ENCODE data around the gene RASSF1. TPM values are rescaled to one million over a fixed set of nuclear protein-coding genes. Genes with fewer than 3 reads are reported as not detected.

The RASSF1 gene
- total RNA-seq, 2 experiments from 2014 or later = 33.0 to 36.0 TPM

GRCh38 chr3:50299929-50300680, 40.5 kb downstream of the RASSF1 start:
- no peak for TF ChIP-seq CTCF (conservative IDR thresholded peaks at IDR 0.05; ENCODE audit: low read length)
- TF ChIP-seq EZH2phosphoT487 (IDR thresholded peaks at IDR 0.05; ENCODE audit: borderline replicate concordance, low read depth, low read length) = no peak
- no peaks in the 10 kb centered on the region for H3K36me3 ChIP-seq (ENCODE audit: insufficient read depth, low read length)
- CTCF ChIA-PET (ENCODE audit: unreplicated experiment) = interaction anchor here (0.6 to 1.4 kb wide), 2 partner anchors 28 to 66 kb away, joined by 3 read pairs; partner anchors contain the start of gene TUSC2
- peak overlapping the region; percentile 29 for H3K27ac ChIP-seq (ENCODE audit: low read depth, low read length, poor library complexity, severe bottlenecking)
- peak overlapping the region; percentile 78 for H3K4me3 ChIP-seq (ENCODE audit: low read depth, low read length, poor library complexity, severe bottlenecking)
- no peaks in the 10 kb centered on the region for H4K20me1 ChIP-seq (ENCODE audit: insufficient read depth, low read length)
- no peaks in the 10 kb centered on the region for H3K79me2 ChIP-seq (ENCODE audit: insufficient read depth, low read depth, low read length)
- H3K4me2 ChIP-seq (ENCODE audit: low read length) = peak overlapping the region; percentile 73
- H3K9me3 ChIP-seq (ENCODE audit: low read length) = no peaks in the 10 kb centered on the region
- BruUV-seq (replicated peaks) = TSS peak; percentile 92
- no peaks in the 10 kb centered on the region for H3K9me2 ChIP-seq (ENCODE audit: insufficient read depth, low read length)
- POLR2A ChIA-PET = interaction anchor here (0.7 to 2.4 kb wide), 7 partner anchors 14 to 1085 kb away, joined by 3 to 13 read pairs (median 4); partner anchors contain the start of genes MANF and TUSC2
- intact Hi-C loops (cut with micrococcal nuclease; ENCODE audit: unreplicated experiment) = loop anchor here (1.0 to 5.0 kb wide), 3 partner anchors 24 to 53 kb away; no protein-coding TSS in a partner anchor
- peak overlapping the region; percentile 64; the same call in 1 of the 2 replicates for H2AFZ ChIP-seq (ENCODE audit: low read length)
- peaks cover 19% of the 10 kb centered on the region for H3K4me1 ChIP-seq (ENCODE audit: insufficient read depth, low read length, poor library complexity, severe bottlenecking)
- DNase-seq (ENCODE audit: low spot score) = peak; percentile 26

- Histone ChIP-seq H3K4me1 (ENCODE audit: insufficient read depth, low read length, poor library complexity, severe bottlenecking) (peaks cover 19% of the 10 kb centered on the region), H3K9me3 (ENCODE audit: low read length) (no peaks in the 10 kb centered on the region), H4K20me1 (ENCODE audit: insufficient read depth, low read length) (no peaks in the 10 kb centered on the region), H2AFZ (ENCODE audit: low read length) (peak overlapping the region; percentile 64; the same call in 1 of the 2 replicates), H3K36me3 (ENCODE audit: insufficient read depth, low read length) (no peaks in the 10 kb centered on the region), H3K4me2 (ENCODE audit: low read length) (peak overlapping the region; percentile 73), H3K4me3 (ENCODE audit: low read depth, low read length, poor library complexity, severe bottlenecking) (peak overlapping the region; percentile 78), H3K9me2 (ENCODE audit: insufficient read depth, low read length) (no peaks in the 10 kb centered on the region), H3K27ac (ENCODE audit: low read depth, low read length, poor library complexity, severe bottlenecking) (peak overlapping the region; percentile 29), H3K79me2 (ENCODE audit: insufficient read depth, low read depth, low read length) (no peaks in the 10 kb centered on the region)
- no TSS peak for BruUV-seq (replicated peaks)
- intact Hi-C loops (cut with micrococcal nuclease; ENCODE audit: unreplicated experiment) = loop anchor here (1.0 to 5.0 kb wide), 3 partner anchors 25 to 53 kb away; no protein-coding TSS in a partner anchor
- CTCF ChIA-PET (ENCODE audit: unreplicated experiment) = interaction anchor here (0.9 to 1.5 kb wide), 3 partner anchors 29 to 80 kb away, joined by 3 to 5 read pairs (median 3); partner anchors contain the start of gene TUSC2
- no peak for TF ChIP-seq CTCF (conservative IDR thresholded peaks at IDR 0.05; ENCODE audit: low read length)
- no peak for TF ChIP-seq EZH2phosphoT487 (IDR thresholded peaks at IDR 0.05; ENCODE audit: borderline replicate concordance, low read depth, low read length)
- no peak for DNase-seq (ENCODE audit: low spot score)
- POLR2A ChIA-PET = interaction anchor here (0.7 to 2.4 kb wide), 8 partner anchors 14 to 1086 kb away, joined by 3 to 13 read pairs (median 4); partner anchors contain the start of genes MANF and TUSC2
These were observed 41.1 kb downstream of the RASSF1 start for GRCh38 chr3:50299638-50299928.
